ENCODE results near the gene ESRP2. TPM values are rescaled to one million over a fixed set of nuclear protein-coding genes. Genes with fewer than 3 reads are reported as not detected.
A peak's percentile ranks its signal among the peaks of the same experiment; 100 is the strongest.

ESRP2 gene
- total and polyA plus RNA-seq, 9 of the 15 experiments (the other 6 are each of a cell fraction or from before 2014, with no cell fraction given) = 0.05 to 0.15 (median 0.07) TPM; not detected in 6

GRCh38 chr16:68244903-68245853 is 9.3 kb upstream of the ESRP2 start, which contains the start of gene PLA2G15 (continued):
- TF ChIP-seq ZBTB49 (CRISPR knock-in tag; IDR thresholded peaks at IDR 0.05; ENCODE audit: borderline replicate concordance) = 0 out of 2 replicates have a peak, but pooled peaks have one; percentile 38
- TF ChIP-seq HNRNPH1 (optimal IDR thresholded peaks at IDR 0.05; ENCODE audit: low read depth, low read length) = no peak
- TF ChIP-seq NCOA2 (IDR thresholded peaks at IDR 0.05; ENCODE audit: partially characterized antibody in 2 of 2) = no peak
- no peak for TF ChIP-seq ZNF121 (CRISPR knock-in tag; conservative IDR thresholded peaks at IDR 0.05)
- no peak for TF ChIP-seq ZC3H8 (IDR thresholded peaks at IDR 0.05)
- TF ChIP-seq ZNF830 (CRISPR knock-in tag; IDR thresholded peaks at IDR 0.05) = no peak
- no peak for TF ChIP-seq E2F1 (CRISPR knock-in tag; IDR thresholded peaks at IDR 0.05)
- peak; percentile 66 to 100; a peak in 3 of 4 replicates for TF ChIP-seq MLLT1 (IDR thresholded peaks at IDR 0.05)
- TF ChIP-seq KLF16 (IDR thresholded peaks at IDR 0.05) = peak; percentile 85
- no peak for TF ChIP-seq MAFF (IDR thresholded peaks at IDR 0.05; ENCODE audit: low read length)
- TF ChIP-seq ZFPM2 (CRISPR knock-in tag; IDR thresholded peaks at IDR 0.05) = no peak
- 0 out of 2 replicates have a peak, but pooled peaks have one; percentile 15 for TF ChIP-seq RNF2 (IDR thresholded peaks at IDR 0.05)
- TF ChIP-seq SMAD4 (CRISPR knock-in tag; conservative IDR thresholded peaks at IDR 0.05) = peak; percentile 74; the same call in 1 of the 2 replicates
- peak; percentile 84; the same call in 1 of the 2 replicates for TF ChIP-seq TOE1 (IDR thresholded peaks at IDR 0.05; ENCODE audit: borderline replicate concordance)
- no peak for TF ChIP-seq TOE1 (CRISPR knock-in tag; IDR thresholded peaks at IDR 0.05; ENCODE audit: borderline replicate concordance, low read depth)
- no peak for TF ChIP-seq MEIS2 (IDR thresholded peaks at IDR 0.05; ENCODE audit: partially characterized antibody)
- no peak for TF ChIP-seq ZNF695 (CRISPR knock-in tag; IDR thresholded peaks at IDR 0.05)
- TF ChIP-seq ZNF668 (CRISPR knock-in tag; IDR thresholded peaks at IDR 0.05) = no peak
- no peak for TF ChIP-seq TCF7 (IDR thresholded peaks at IDR 0.05; ENCODE audit: borderline replicate concordance)
- no peak for TF ChIP-seq TAF15 (IDR thresholded peaks at IDR 0.05; ENCODE audit: low read depth, low read length)
- no peak for TF ChIP-seq PREB (CRISPR knock-in tag; IDR thresholded peaks at IDR 0.05)
- no peak for TF ChIP-seq STAT5A (IDR thresholded peaks at IDR 0.05; ENCODE audit: borderline replicate concordance, low read length)
- TF ChIP-seq PPARD (CRISPR knock-in tag; IDR thresholded peaks at IDR 0.05) = no peak

All from K562 (cell line).